TTC549 (cell line): ENCODE data around the gene EDEM1.
"Not testable (repeated sequence)": the region's sequence is repeated elsewhere in the genome, so short reads cannot be mapped to it uniquely, and the experiment has no call there.

Source experiments
- FAIRE-seq: peaks from 2 replicates; lab custom pipeline; 2012; peaks lifted over from hg19 to GRCh38; lab: Jason Lieb, UNC

The EDEM1 gene

GRCh38 chr3:5233026-5233425 is 45.5 kb downstream of the EDEM1 start:
- FAIRE-seq: no peak

- no peak for FAIRE-seq
Observed at GRCh38 chr3:5235655-5236054, 48.1 kb downstream of the EDEM1 start.

- no peak for FAIRE-seq
Observed at GRCh38 chr3:5238545-5238944, 51.0 kb downstream of the EDEM1 start.

- FAIRE-seq: no peak
Observed at GRCh38 chr3:5239602-5240001, 52.1 kb downstream of the EDEM1 start.

- FAIRE-seq: no peak
Observed at GRCh38 chr3:5240740-5241139, 53.2 kb downstream of the EDEM1 start.

GRCh38 chr3:5242785-5243184 is 55.3 kb downstream of the EDEM1 start:
- not testable (repeated sequence) for FAIRE-seq

GRCh38 chr3:5245927-5246326 is 58.4 kb downstream of the EDEM1 start:
- FAIRE-seq: no peak

- FAIRE-seq: no peak
Observed at GRCh38 chr3:5248822-5249221, 61.3 kb downstream of the EDEM1 start.

- no peak for FAIRE-seq
Observed at GRCh38 chr3:5250467-5251195, 63.1 kb downstream of the EDEM1 start.

GRCh38 chr3:5251196-5251583 is 63.7 kb downstream of the EDEM1 start:
- FAIRE-seq: no peak

- FAIRE-seq: no peak
Observed at GRCh38 chr3:5252131-5252530, 64.6 kb downstream of the EDEM1 start.

GRCh38 chr3:5254281-5255048 is 67.0 kb downstream of the EDEM1 start:
- no peak for FAIRE-seq

- no peak for FAIRE-seq
Observed at GRCh38 chr3:5255404-5256344, 68.2 kb downstream of the EDEM1 start.

GRCh38 chr3:5258526-5258925 is 71.0 kb downstream of the EDEM1 start:
- FAIRE-seq: no peak

- no peak for FAIRE-seq
Observed at GRCh38 chr3:5260992-5261501, 73.5 kb downstream of the EDEM1 start.

- FAIRE-seq: no peak
Observed at GRCh38 chr3:5262507-5262906, 75.0 kb downstream of the EDEM1 start.

GRCh38 chr3:5264093-5264600 is 76.6 kb downstream of the EDEM1 start:
- no peak for FAIRE-seq

GRCh38 chr3:5264896-5265770 is 77.6 kb downstream of the EDEM1 start:
- no peak for FAIRE-seq

- no peak for FAIRE-seq
Observed at GRCh38 chr3:5267252-5267651, 79.7 kb downstream of the EDEM1 start.

- FAIRE-seq: no peak
Observed at GRCh38 chr3:5267889-5268288, 80.4 kb downstream of the EDEM1 start.
